PC-3 (cell line): ENCODE data around the gene HMCN1. TPM values are rescaled to one million over a fixed set of nuclear protein-coding genes. Genes with fewer than 3 reads are reported as not detected.

Experiments used
- ATAC-seq: fragments of 200-7000 bp; cut with Tn5 transposase; 2 replicates; pipeline ENCODE4 v1.9.1; 2020; ENCODE audit warnings: mild to moderate bottlenecking, moderate library complexity
- BruUV-seq: library from RNA; stranded (reverse); fragments of 400-500 nt; replicated peaks from 2 replicates; lab custom pipeline; 2021; lab: Mats Ljungman, UMichigan
- CTCF ChIA-PET: fragments of 300-600 bp; sonication (Branson Sonifier 250); formaldehyde crosslinking; loops from one replicate; lab custom pipeline; 2022; ENCODE audit warnings: antibody characterized with exemption; lab: Charles Lee
- POLR2A ChIA-PET: fragments of 300-600 bp; sonication (Branson Sonifier 250); formaldehyde crosslinking; loops from one replicate; lab custom pipeline; 2022; ENCODE audit warnings: antibody characterized with exemption; ENCODE audit not compliant: unreplicated experiment; lab: Charles Lee
- DNase-seq: peaks from one replicate; pipeline ENCODE4 v3.0.0-alpha.2; 2015
- H2AFZ ChIP-seq: fragments of 300-600 bp; sonication (generic); 2 replicates; pipeline ENCODE4 v1.6.0; 2016; ENCODE audit warnings: antibody characterized with exemption, low read length
- H3F3A ChIP-seq: fragments of 300-600 bp; sonication (generic); one replicate; pipeline ENCODE4 v1.6.0; 2017; ENCODE audit warnings: antibody characterized with exemption, low read length, control low read depth, mild to moderate bottlenecking; ENCODE audit not compliant: unreplicated experiment
- H3K27ac ChIP-seq: fragments of 300-600 bp; sonication (generic); 2 replicates; pipeline ENCODE4 v1.5.1; 2016; ENCODE audit warnings: mild to moderate bottlenecking, low read length
- H3K27me3 ChIP-seq: fragments of 300-600 bp; sonication (generic); 2 replicates; pipeline ENCODE4 v1.6.1; 2016; ENCODE audit warnings: low read length, mixed read lengths
- H3K36me3 ChIP-seq: fragments of 300-600 bp; sonication (generic); 2 replicates; pipeline ENCODE4 v1.6.1; 2016; ENCODE audit warnings: low read depth, mixed run types, low read length, mixed read lengths
- H3K4me1 ChIP-seq: fragments of 300-600 bp; sonication (generic); 2 replicates; pipeline ENCODE4 v1.5.1; 2016; ENCODE audit warnings: low read length; ENCODE audit not compliant: insufficient read depth
- H3K4me2 ChIP-seq: fragments of 300-600 bp; sonication (generic); 2 replicates; pipeline ENCODE4 v1.6.0; 2016; ENCODE audit warnings: low read length
- H3K4me3 ChIP-seq: fragments of 300-600 bp; sonication (generic); 2 replicates; pipeline ENCODE4 v1.5.1; 2016; ENCODE audit warnings: mild to moderate bottlenecking, low read length, mixed read lengths
- H3K79me2 ChIP-seq: fragments of 300-600 bp; sonication (generic); 2 replicates; pipeline ENCODE4 v1.6.1; 2017; ENCODE audit warnings: low read length, mixed read lengths
- H3K9ac ChIP-seq: fragments of 300-600 bp; sonication (generic); 2 replicates; pipeline ENCODE4 v1.6.0; 2016; ENCODE audit warnings: mild to moderate bottlenecking, low read length
- H3K9me2 ChIP-seq: fragments of 300-600 bp; sonication (generic); replicated peaks from 2 replicates; pipeline ENCODE4 v1.6.1; 2016; ENCODE audit warnings: mixed run types, low read length, mixed read lengths
- H3K9me3 ChIP-seq: fragments of 300-600 bp; sonication (generic); 2 replicates; pipeline ENCODE4 v1.6.1; 2016; ENCODE audit warnings: low read length, mixed read lengths
- H4K20me1 ChIP-seq: fragments of 300-600 bp; sonication (generic); 2 replicates; pipeline ENCODE4 v1.6.1; 2016; ENCODE audit warnings: low read length, mixed read lengths
- EZH2 ChIP-seq: fragments of 300-600 bp; sonication (generic); IDR thresholded peaks from one replicate; pipeline ENCODE4 v1.6.1; 2017; ENCODE audit warnings: antibody characterized with exemption, mild to moderate bottlenecking, low read length; ENCODE audit not compliant: unreplicated experiment
- EZH2phosphoT487 ChIP-seq: fragments of 300-600 bp; sonication (generic); IDR thresholded peaks from 2 replicates; pipeline ENCODE4 v1.6.1; 2018; ENCODE audit warnings: mild to moderate bottlenecking, antibody characterized with exemption, low read length, borderline replicate concordance
- intact Hi-C: fragments of 100-400 bp; cut with micrococcal nuclease; formaldehyde crosslinking; loops from 2 replicates; pipeline ENCODE4 v1.9.0; 2023
- total RNA-seq: library from RNA; depleted of rRNA; stranded (reverse); fragments of >200 nt; gene quantifications from 2 replicates; pipeline ENCODE4 v1.2.3, GENCODE V29; 2014
- TF ChIP-seq, protein P1 (sequence below): fragments of 300-600 bp; sonication (generic); conservative IDR thresholded peaks from 2 replicates; pipeline ENCODE4 v1.5.1; 2017; ENCODE audit warnings: antibody characterized with exemption, low read depth, mild to moderate bottlenecking, low read length

HMCN1 gene
- total RNA-seq, 1 experiment from 2014 or later = 0.66 TPM

- Histone ChIP-seq H3K36me3 (no peaks in the 10 kb centered on the region), H3K9me3 (no peaks in the 10 kb centered on the region), H2AFZ (no peak overlapping the region), H3K4me3 (no peak overlapping the region), H3K9ac (no peak overlapping the region), H3K27ac (no peak overlapping the region), H3K27me3 (no peaks in the 10 kb centered on the region), H3F3A (no peaks in the 10 kb centered on the region), H3K79me2 (no peaks in the 10 kb centered on the region), H3K4me1 (no peaks in the 10 kb centered on the region), H3K9me2 (no peaks in the 10 kb centered on the region), H3K4me2 (no peak overlapping the region), H4K20me1 (no peaks in the 10 kb centered on the region)
- no peak for DNase-seq
- ChIA-PET POLR2A (no interaction called here), CTCF (no interaction called here)
- TF ChIP-seq EZH2phosphoT487 (no peak), EZH2 (no peak)
- TF ChIP-seq, protein P1, sequence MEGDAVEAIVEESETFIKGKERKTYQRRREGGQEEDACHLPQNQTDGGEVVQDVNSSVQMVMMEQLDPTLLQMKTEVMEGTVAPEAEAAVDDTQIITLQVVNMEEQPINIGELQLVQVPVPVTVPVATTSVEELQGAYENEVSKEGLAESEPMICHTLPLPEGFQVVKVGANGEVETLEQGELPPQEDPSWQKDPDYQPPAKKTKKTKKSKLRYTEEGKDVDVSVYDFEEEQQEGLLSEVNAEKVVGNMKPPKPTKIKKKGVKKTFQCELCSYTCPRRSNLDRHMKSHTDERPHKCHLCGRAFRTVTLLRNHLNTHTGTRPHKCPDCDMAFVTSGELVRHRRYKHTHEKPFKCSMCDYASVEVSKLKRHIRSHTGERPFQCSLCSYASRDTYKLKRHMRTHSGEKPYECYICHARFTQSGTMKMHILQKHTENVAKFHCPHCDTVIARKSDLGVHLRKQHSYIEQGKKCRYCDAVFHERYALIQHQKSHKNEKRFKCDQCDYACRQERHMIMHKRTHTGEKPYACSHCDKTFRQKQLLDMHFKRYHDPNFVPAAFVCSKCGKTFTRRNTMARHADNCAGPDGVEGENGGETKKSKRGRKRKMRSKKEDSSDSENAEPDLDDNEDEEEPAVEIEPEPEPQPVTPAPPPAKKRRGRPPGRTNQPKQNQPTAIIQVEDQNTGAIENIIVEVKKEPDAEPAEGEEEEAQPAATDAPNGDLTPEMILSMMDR = no peak
- intact Hi-C loops = no loop called here
- BruUV-seq = no TSS peak
- no peak for ATAC-seq
Measured at GRCh38 chr1:185690527-185690926, 43.7 kb upstream of the HMCN1 start.

DNA sequence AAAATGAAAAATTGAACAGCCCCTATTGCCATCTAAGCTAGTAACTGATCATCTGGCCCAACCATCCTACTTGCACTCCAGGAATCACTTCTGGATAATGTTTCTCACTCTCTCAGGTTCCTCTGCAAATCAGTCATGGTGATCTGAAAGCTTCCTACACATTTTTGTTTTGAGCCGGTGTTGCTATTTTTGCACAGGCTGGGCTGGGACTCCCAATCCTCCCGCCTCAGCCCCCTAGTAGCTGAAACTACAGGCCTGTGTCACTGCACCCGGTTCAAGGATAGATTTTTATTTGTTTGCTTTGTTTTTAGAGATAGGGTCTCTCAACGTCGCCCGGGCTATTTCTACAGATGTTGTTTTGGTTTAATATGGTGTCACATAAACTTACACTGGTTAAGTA is 40.5 kb upstream of the HMCN1 start:
- Histone ChIP-seq H4K20me1 (no peaks in the 10 kb centered on the region), H3K4me3 (no peak overlapping the region), H3K4me2 (no peak overlapping the region), H2AFZ (no peak overlapping the region), H3K36me3 (no peaks in the 10 kb centered on the region), H3K9me3 (no peaks in the 10 kb centered on the region), H3K27me3 (no peaks in the 10 kb centered on the region), H3F3A (no peaks in the 10 kb centered on the region), H3K4me1 (peaks cover 11% of the 10 kb centered on the region), H3K9ac (no peak overlapping the region), H3K9me2 (no peaks in the 10 kb centered on the region), H3K79me2 (no peaks in the 10 kb centered on the region), H3K27ac (no peak overlapping the region)
- ATAC-seq = no peak
- TF ChIP-seq, protein P1 = no peak
- TF ChIP-seq EZH2phosphoT487 (no peak), EZH2 (no peak)
- ChIA-PET CTCF (interaction anchor here (0.6 kb wide), 1 partner anchor 77 kb away, joined by 4 read pairs; no protein-coding TSS in a partner anchor), POLR2A (no interaction called here)
- no peak for DNase-seq
- BruUV-seq = no TSS peak
- intact Hi-C loops = no loop called here

DNA sequence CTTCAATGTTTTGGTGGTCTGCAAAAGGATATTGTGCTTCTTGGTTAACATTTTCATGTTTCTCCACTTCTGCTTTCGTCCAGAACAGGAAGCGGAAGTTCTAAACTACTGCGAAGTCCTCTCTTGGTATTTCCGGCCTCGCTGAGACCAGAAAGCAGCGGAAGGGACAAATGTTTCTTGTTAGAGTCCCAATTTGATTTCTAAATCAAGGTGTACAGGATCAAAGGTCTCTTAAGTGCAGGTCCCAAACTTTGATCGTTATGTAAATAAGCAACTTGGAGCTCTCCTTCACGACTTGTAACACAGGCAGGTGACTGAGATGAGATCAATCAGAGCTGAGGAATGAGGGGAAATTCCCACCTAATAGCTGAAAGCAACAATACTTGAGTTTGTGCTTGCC is 40.1 kb upstream of the HMCN1 start:
- POLR2A ChIA-PET = no interaction called here
- ATAC-seq = no peak
- Histone ChIP-seq H3K4me2 (no peak overlapping the region), H3K4me3 (no peak overlapping the region), H3K9me3 (no peaks in the 10 kb centered on the region), H3K9ac (no peak overlapping the region), H3K36me3 (no peaks in the 10 kb centered on the region), H3K27me3 (no peaks in the 10 kb centered on the region), H3K9me2 (no peaks in the 10 kb centered on the region), H4K20me1 (no peaks in the 10 kb centered on the region), H3K4me1 (peaks cover 11% of the 10 kb centered on the region), H3F3A (no peaks in the 10 kb centered on the region), H3K79me2 (no peaks in the 10 kb centered on the region), H3K27ac (no peak overlapping the region), H2AFZ (no peak overlapping the region)
- no TSS peak for BruUV-seq
- intact Hi-C loops = no loop called here
- no peak for DNase-seq
- TF ChIP-seq EZH2 (no peak), EZH2phosphoT487 (no peak)
- TF ChIP-seq, protein P1 = no peak
- CTCF ChIA-PET = interaction anchor here (0.6 kb wide), 1 partner anchor 78 kb away, joined by 4 read pairs; no protein-coding TSS in a partner anchor
